Measurements from ENCODE around the gene DSN1. TPM values are rescaled to one million over a fixed set of nuclear protein-coding genes. Genes with fewer than 3 reads are reported as not detected.
A peak's percentile ranks its signal among the peaks of the same experiment; 100 is the strongest.
"Not testable (repeated sequence)": the region's sequence is repeated elsewhere in the genome, so short reads cannot be mapped to it uniquely, and the experiment has no call there.

The DSN1 gene
- total RNA-seq (ENCODE audit: insufficient read depth, low replicate concordance), result 7.5 TPM

- DNase-seq (ENCODE audit: low spot score), result peak; percentile 98
Observed at GRCh38 chr20:36773597-36774390, at the start of gene DSN1. TSS of gene DSN1 (minus strand) at chr20:36773763. CDS start at chr20:36771458, 2,305 bp downstream.

GRCh38 chr20:36823121-36823520 lies 49.6 kb upstream of the DSN1 start:
- no peak for DNase-seq (ENCODE audit: low spot score)

GRCh38 chr20:36821964-36822437 lies 48.4 kb upstream of the DSN1 start:
- no peak for DNase-seq (ENCODE audit: low spot score)

- no peak for DNase-seq (ENCODE audit: low spot score)
Observed at GRCh38 chr20:36820928-36821327, 47.4 kb upstream of the DSN1 start.

- DNase-seq (ENCODE audit: low spot score), result no peak
Observed at GRCh38 chr20:36820073-36820472, 46.5 kb upstream of the DSN1 start.

- peak; percentile 8 for DNase-seq (ENCODE audit: low spot score)
Observed at GRCh38 chr20:36819659-36820058, 46.1 kb upstream of the DSN1 start.

GRCh38 chr20:36818861-36819260 lies 45.3 kb upstream of the DSN1 start:
- DNase-seq (ENCODE audit: low spot score), result no peak

GRCh38 chr20:36818185-36818584 lies 44.6 kb upstream of the DSN1 start:
- no peak for DNase-seq (ENCODE audit: low spot score)

GRCh38 chr20:36817496-36817895 lies 43.9 kb upstream of the DSN1 start:
- DNase-seq (ENCODE audit: low spot score), result no peak

- no peak for DNase-seq (ENCODE audit: low spot score)
Observed at GRCh38 chr20:36815454-36816091, 42.0 kb upstream of the DSN1 start.

GRCh38 chr20:36812594-36813463 lies 39.3 kb upstream of the DSN1 start:
- DNase-seq (ENCODE audit: low spot score), result peak; percentile 53

GRCh38 chr20:36808317-36809257 lies 35.0 kb upstream of the DSN1 start:
- DNase-seq (ENCODE audit: low spot score), result peak; percentile 14

GRCh38 chr20:36806049-36806448 lies 32.5 kb upstream of the DSN1 start:
- no peak for DNase-seq (ENCODE audit: low spot score)

GRCh38 chr20:36805396-36805795 lies 31.8 kb upstream of the DSN1 start:
- DNase-seq (ENCODE audit: low spot score), result no peak

- DNase-seq (ENCODE audit: low spot score), result no peak
Observed at GRCh38 chr20:36804425-36804824, 30.9 kb upstream of the DSN1 start.

- DNase-seq (ENCODE audit: low spot score), result no peak
Observed at GRCh38 chr20:36802326-36803222, 29.0 kb upstream of the DSN1 start.

- DNase-seq (ENCODE audit: low spot score), result no peak
Observed at GRCh38 chr20:36800410-36800809, 26.8 kb upstream of the DSN1 start.

- not testable (repeated sequence) for DNase-seq (ENCODE audit: low spot score)
Observed at GRCh38 chr20:36799313-36799712, 25.8 kb upstream of the DSN1 start.

GRCh38 chr20:36796875-36797274 lies 23.3 kb upstream of the DSN1 start:
- DNase-seq (ENCODE audit: low spot score), result no peak

- no peak for DNase-seq (ENCODE audit: low spot score)
Observed at GRCh38 chr20:36796117-36796516, 22.6 kb upstream of the DSN1 start.
